ENCODE results near the gene SHROOM4.

SHROOM4 gene

DNA sequence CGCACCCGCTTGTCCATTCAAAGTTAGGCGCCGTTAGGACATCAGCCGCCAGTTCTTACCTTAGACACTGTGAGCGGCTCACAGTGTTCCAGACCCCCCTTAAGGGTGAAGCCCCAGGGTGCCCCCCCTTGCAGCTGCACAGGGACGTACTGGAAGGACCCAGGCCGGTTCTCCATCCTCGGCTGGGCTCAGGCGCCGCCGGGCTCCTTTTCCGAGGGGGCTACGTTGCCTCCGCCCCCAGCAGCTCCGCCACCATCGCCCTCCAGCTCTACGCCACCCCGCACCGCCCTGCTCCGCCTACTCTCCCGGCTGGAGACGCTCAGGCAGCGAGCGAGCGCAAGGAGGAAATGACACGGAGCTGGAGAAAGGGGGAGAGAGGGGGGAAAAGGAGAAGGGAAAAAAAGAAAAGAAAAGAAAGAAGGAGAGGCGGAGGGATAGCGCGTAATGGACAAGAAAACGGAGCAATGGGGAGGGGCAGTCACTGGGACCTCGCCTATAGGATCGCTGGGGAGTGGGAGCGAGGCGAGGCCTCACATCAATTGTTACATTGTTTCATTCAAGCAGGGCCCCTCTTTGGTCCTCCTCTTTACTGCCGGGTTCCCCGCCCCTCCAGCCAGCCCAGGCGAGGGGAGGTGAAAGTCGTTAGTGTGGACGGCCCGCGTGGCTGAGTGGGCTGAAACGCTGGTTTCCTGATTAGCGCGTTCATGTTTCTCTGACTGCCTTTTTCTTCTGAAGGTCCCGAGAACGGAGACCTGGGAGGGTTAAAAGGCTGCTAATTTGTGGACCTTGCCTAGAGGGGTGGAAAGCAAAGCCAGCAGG is at the start of gene SHROOM4:
Gene SHROOM4, minus strand, starts transcription at position 352 of the 819 bp plus-strand sequence. Its CDS starts 176 bp downstream, at position 176.
- DNase-seq: peak in 11 of 14 donors; percentile 21 to 74 (median 54)

DNA sequence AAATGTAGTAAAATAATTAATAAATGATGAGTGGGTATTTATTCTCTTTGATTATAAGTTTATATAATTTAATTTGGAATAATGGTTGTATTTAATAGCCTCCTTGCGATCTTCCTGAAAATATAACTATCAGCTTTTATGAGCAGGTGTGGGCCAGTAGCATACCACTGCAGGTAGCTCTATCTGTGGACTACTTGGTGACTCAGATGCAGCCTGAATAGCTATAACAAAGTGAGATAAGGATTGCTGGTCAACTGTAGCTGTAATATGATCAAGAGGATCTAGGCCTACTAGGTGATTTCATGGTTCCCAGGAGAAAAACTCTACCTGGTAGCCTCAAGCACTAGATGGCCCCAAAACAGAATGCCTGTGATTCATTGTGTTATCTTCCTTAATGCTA is 49.5 kb upstream of the SHROOM4 start:
- no peak for DNase-seq

- no peak for DNase-seq
Measured at GRCh38 chrX:50860518-50860917, 46.5 kb upstream of the SHROOM4 start.

DNA sequence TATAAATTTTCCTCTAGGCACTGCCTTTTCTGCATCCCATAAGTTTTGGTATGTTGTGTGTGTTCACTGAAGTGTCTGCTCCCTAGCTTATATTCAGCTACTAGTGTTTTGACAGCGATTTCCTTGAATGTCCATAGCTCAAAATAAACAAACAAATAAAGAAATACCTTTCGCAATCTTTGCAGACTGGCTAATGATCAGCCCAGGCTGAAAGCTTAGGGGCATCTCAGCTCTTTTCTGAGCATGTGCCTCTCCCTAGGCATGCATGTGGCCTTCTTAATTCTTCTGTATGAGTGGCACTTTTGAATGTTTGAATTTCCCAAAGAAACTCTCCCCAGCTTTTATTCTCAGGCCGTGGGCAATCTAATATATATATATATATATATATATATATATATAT is 44.6 kb upstream of the SHROOM4 start:
- no peak for DNase-seq

DNA sequence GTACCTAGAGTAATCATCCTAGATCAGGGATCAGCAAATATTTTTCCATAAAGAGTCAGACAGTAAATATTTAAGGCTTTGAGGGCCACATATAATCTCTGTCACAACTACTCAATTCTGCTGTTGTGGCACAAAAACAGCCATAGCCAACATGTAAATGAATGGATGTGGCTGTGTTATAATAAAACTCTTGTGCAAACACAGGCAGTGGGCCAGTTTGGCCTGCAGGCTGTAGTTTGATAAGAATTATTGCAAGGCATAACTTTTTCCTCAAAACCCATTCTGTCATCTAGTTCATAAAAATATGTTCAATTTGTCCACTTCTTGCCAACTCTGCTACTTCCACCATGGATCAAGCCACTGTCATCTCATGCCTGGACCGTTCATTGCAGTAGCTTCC is 39.4 kb upstream of the SHROOM4 start:
- no peak for DNase-seq

- DNase-seq: no peak
Measured at GRCh38 chrX:50852524-50852923, 38.5 kb upstream of the SHROOM4 start.

DNA sequence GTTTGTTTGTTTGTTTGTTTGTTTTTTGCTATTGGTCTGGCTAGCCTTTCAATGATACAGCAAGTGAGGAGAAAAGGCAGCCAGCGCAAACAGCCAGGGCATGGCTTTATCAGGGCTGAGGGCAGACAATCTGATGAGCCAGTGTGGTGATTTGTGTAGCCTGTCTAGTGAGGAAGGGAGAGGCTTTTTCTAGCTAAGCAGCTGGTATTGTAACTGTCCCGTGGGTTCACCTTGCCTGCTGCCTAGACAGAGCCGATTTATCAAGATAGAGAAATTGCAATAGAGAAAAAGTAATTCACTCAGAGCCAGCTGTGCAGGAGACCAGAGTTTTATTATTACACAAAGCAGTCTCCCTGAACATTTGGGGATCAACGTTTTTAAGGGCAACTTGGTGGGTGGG is 28.2 kb upstream of the SHROOM4 start:
- DNase-seq: no peak

GRCh38 chrX:50839730-50840129 is 25.7 kb upstream of the SHROOM4 start:
- no peak for DNase-seq

DNA sequence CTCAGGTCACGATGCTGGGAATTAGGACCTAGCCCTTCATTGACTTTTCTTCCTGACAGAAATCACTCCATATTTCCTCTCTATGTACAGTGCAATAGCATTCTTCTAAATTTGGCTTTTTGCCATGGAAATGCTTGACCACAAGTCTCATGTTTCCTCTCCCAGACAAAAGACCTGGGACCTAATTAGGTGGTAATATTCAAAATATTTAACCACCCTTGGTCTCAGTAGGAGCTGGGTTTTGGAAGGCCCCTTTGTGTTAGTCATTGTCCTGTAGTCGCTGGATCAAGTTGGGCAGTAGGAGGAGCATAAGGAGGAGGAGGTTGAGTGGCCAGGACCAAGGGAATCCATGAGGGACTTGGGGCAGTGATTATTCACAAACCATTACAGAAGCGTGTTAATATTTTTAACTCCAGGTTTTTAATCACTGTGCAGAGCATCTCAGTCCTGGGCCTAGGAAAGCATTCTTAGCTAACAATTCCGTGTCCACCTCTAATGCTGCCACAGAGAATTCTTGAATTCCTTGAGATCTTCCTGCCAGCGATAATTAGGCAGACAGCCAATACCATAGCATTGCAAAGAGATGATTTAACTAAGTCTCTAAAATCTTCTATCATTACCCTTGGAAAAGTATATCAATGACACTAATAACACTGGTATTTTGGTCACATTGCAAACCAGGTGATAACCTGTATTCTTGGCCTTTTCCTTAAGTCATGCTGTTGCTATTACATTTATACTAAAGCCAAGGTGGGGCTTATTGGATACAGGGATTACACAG is 25.0 kb upstream of the SHROOM4 start:
- DNase-seq: no peak

- no peak for DNase-seq
Measured at GRCh38 chrX:50827996-50828395, 14.0 kb upstream of the SHROOM4 start.

DNA sequence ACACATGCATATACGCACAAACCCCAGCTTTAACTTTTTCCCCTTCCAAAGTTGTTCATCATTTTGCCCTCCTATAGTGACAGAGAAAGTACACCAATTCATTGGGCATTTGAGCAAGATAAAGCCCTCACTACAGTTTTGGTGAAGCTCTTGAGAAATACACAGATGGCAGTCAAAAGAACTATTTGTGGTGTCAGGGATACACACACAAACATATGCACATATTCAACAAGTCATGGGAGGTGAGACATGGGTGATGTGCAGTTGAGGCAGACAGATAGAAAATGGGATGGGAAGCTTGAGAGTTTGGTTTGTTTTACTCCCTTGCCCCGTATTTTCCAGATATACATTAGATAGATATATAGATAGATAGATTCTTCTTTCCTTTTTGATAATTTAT is 11.8 kb upstream of the SHROOM4 start:
- no peak for DNase-seq

GRCh38 chrX:50818986-50819385 is 5.0 kb upstream of the SHROOM4 start:
- DNase-seq: no peak

- peak in 5 of 14 donors; percentile 12 to 43 (median 28) for DNase-seq
Measured at GRCh38 chrX:50815120-50815519, 1.1 kb upstream of the SHROOM4 start.

DNA sequence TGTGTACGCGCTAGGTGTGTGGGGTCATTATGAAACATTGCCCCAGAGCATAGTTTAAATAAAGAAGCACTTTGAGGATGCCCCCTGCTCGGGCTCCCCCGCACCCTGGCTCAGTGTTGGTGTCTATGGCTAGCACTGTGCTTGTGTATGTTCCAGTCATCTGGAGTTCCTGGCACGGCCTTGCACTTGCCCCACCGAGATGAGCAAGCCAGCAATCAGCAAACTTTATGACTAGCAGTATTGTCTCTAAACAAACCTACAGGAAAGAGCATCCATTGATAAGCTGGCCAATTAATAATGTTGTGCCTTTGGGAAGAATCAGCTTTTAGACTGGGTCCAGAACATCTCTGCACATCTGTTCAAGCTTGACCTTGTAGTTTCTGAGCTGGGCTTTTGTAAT is 707 bp upstream of the SHROOM4 start:
- DNase-seq: peak in 8 of 14 donors; percentile 33 to 74 (median 61)

DNA sequence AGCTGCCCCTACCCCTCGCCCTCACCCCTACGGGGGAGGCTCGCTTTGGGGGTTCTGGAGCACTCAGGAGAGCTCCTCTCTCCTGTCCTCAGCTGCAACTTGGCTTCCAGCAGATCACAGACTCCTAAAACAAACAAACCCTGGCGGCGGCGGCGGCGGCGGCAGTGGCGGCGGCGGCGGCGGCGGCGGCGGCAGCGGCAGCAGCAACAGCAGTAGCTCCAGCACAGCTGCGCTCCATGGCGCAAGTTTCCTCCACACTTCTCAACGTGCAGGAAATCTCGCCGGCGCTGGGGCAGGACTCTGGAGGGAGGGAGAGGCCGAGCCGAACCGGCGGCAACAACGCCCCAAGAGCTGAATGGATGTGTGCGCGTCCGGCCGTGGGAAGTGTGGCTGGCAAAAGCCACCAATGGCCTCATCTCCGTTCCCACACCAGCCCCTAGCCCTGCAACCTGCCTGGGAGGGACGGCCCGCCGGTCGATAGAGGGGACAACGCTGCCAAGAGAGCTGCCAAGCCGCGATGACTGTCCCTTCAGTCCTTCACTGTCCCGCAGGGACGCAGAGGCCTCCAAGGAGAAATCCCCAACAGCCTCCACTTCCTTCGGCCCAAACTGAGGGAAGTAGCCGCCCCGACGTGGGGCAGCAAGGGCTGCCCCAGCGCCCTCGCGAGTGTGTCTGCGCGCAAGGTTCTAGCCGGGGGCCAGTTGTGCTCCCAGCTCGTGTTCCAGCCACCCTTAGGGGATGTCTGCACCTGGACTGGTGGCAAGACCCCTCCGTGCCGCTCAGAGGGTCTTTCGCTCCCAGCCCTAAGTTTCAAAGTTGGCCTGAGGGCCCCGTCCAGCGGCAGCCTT is 775 bp downstream of the SHROOM4 start:
- DNase-seq: peak in 4 of 14 donors; percentile 8 to 32 (median 13)

DNA sequence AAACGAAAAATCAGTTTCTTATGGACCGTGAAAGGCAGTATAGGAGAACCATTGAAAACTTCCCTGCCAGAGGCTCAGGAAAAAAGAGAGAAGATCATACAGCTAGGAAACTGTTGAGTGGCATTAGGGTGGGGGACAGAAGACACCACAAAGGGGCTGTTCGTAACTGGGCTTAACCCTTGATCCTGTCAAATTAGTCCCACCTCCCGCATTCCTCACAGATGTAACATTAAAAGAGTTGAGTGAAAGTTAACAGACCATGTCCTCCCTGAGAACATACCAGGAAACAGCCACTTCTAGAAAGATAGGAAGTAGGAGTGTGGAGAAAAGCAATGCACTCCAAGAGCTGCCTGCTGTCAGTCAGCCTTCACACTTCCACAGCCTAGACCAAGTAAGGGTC is 8.7 kb downstream of the SHROOM4 start:
- no peak for DNase-seq

DNA sequence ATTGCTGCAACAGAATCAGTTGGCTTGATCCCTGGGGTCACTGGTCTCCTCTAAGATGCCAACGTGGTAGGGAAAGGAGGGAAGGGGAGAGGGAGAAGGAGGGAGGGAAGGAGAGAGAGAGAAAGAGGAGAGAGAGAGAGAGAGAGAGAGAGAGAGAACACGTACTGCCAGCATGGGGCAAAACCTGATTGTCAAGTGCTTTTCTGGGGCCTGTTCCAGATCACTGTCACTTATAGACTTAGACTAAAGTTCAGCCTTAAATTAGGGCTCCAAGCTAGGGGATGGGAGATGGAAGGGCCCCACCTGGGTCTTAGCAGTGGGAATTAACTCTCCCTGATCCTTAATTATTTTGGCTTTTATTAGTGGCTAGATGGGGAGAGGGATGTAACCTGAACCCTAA is 12.9 kb downstream of the SHROOM4 start:
- no peak for DNase-seq

DNA sequence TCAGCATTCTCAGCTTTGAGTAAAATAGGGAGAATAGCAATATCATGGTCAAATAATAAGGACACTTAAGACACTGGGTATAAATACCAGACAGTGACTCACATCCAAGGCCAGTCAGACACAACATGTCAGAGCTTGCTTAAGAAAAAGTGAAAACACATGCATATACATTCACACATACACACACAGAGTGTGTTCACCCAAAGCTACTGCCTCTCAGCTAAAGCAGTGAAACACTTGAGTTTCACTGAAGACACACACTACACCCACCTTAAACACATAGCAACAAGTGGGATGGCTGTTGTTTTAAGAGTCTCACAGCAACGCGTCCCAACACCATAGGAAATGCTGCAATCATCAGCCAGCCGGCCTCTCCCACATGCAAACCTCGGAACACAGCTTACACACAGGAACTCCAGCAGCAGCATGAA is 14.4 kb downstream of the SHROOM4 start:
- DNase-seq: no peak

DNA sequence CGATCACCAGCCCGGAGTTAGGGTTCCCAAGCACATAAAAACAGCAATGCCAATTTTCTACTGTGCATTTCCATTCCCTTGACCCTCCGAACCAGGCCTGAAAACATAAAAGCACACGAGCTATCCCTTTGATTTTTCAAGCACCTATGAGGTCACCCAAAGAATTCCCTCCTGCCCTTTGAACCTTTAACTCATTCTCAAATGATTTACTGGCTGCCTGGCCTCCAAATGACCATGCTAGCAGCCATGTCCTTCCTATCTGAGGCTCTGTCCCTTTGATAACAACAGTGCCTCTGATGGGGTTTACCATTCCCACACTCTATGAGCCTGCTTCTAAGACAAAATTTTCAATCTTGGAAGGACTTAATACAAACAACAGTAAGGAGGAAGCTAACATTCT is 15.2 kb downstream of the SHROOM4 start:
- DNase-seq: no peak

GRCh38 chrX:50787099-50787498 is 26.9 kb downstream of the SHROOM4 start:
- no peak for DNase-seq

- DNase-seq: no peak
Measured at GRCh38 chrX:50780144-50780543, 33.9 kb downstream of the SHROOM4 start.

GRCh38 chrX:50779694-50780093 is 34.3 kb downstream of the SHROOM4 start:
- no peak for DNase-seq

DNA sequence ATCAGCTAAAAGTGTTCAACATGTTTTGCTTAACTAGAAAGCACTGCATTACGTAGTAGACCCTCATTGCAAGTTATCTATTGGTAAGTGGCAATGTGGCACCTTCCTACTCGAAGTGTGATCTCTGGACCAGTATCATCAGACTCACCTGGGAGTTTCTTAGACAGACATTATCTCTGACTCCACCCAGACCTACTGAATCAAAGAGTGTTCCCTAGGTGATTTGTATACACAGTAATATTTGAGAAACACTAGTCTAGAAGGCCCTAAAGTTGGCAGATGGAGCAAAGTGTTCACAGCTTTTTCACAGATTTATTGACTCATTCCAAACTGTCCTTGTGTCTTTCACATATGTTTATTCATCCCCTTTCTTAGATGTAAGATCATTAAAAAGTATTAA is 35.7 kb downstream of the SHROOM4 start:
- DNase-seq: no peak
